Upper lobe of left lung (tissue), 4 donors: ENCODE results near the gene FAM180A.

Experiments
- CTCF ChIP-seq, 6 experiments: fragments of 450-650 bp in 4 of 6; fragments of 200-600 bp in 2 of 6; sonication (generic) in 2 of 6; IDR thresholded peaks; one replicate each; pipeline ENCODE4 v1.5.1; 2016 to 2019; ENCODE audit warnings: antibody characterized with exemption in 6 of 6
- POLR2A ChIP-seq, 4 donors: fragments of 450-650 bp; IDR thresholded peaks; one replicate each; pipeline ENCODE4 v1.5.1; 2016 to 2017; ENCODE audit warnings: antibody characterized with exemption in 4 of 4, mild to moderate bottlenecking in 2 of 4
- POLR2AphosphoS5 ChIP-seq, 2 donors: sonication (generic); formaldehyde crosslinking; IDR thresholded peaks; one replicate each; pipeline ENCODE4 v1.5.1; 2017; ENCODE audit warnings: antibody characterized with exemption in 2 of 2

DNA sequence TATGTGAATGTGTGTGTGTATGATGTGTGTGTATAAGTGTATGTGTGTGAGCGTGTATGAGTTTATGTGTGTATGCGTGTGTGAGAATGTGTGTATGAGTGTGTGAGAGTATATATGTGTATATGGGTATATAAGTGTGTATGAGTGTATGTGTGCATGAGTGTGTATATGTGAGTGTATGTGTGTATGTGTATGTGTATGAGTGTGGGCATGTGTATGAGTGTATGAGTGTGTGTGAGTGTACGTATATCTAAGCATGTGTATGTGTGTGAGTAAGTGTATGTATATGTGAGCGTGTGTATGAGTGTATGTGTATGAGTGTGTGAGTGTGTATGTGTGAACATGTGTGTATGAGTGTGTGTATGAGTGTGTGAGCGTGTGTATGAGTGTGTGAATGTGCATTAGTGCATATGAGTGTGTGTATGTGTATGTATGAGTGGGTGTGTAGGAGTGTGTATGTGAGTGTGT, 33.5 kb downstream of the FAM180A start:
- TF ChIP-seq CTCF (IDR thresholded peaks at IDR 0.05): no peak
- no peak for TF ChIP-seq POLR2AphosphoS5 (IDR thresholded peaks at IDR 0.05)
- no peak for TF ChIP-seq POLR2A (IDR thresholded peaks at IDR 0.05)
